ENCODE data around the gene SLC6A18.
"Not testable (repeated sequence)": the region's sequence is repeated elsewhere in the genome, so short reads cannot be mapped to it uniquely, and the experiment has no call there.

Gene SLC6A18

DNA sequence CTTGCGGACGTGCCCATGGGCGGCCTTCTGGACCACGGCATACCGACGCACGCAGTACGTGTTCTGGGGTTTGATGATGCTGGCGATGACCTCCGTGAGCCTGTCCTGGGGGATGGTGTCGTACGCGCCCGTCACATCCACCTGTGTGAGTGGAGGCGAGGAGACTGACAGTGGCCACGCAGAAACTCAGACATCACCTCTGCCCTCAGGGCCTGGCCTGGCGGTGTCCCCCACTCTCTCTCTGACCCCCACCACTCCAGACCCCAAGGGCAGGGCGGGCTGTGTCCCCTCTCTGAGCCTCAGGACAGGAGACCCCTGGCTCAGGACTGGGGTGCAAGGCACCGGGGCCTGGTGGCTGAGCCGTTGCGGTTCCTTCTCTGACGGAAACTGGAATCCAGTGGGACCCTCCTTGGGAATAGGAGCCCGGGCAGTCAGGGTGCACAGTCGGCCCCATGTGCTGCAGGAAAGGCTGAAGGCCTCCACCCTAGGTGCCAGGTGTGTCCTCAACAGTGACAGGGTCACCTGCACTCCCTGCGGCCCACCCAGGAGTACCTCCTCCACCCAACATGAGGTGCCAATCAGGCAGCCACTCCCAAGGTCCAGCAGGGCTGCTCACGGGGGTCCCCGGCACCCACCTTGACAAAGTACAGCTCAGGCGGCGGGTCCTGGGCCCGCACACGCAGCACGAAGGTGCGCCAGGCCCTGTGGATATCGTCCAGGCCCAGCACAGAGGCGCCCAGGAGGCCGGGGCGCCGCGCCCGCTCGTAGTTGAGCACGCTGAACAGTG lies 53.7 kb downstream of the SLC6A18 start:
- no peak for DNase-seq

- no peak for DNase-seq
These were observed 54.4 kb downstream of the SLC6A18 start for GRCh38 chr5:1279443-1280151.

DNA sequence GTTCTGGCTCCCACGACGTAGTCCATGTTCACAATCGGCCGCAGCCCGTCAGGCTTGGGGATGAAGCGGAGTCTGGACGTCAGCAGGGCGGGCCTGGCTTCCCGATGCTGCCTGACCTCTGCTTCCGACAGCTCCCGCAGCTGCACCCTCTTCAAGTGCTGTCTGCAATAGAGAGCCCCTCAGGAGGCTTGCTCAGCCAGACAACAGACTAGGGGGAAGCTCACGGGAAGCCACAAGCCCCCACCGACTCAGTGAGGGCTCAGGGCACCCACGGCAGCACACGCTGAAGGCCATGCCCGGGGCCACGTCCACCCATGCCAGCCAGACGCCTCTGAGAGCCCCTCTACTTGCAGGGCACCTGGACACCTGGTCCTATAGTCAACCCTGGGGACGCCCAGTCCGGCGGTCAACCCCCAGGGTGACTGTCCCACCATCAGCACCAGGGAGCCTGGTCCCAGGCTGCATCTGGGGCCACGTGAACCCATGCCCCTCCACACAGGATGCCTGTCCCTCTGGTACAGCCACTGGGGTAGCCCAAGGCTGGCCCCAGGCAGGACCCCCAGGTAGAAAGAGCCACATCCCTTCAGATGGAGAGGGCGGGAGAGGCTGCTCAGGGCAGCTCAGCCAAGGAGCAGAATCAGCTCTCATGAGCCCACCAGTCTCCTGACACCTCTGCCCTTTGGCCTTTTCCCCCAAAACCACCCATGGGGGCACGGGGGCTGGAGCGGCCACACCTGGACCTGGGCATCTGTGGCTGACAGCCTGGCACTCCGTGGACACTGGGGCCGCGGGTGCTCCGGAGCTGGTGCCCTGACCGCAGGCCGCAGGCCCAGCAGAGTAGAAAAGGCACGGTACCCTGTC lies 55.2 kb downstream of the SLC6A18 start:
- no peak for DNase-seq

- DNase-seq: no peak
These were observed 56.1 kb downstream of the SLC6A18 start for GRCh38 chr5:1281038-1281882.

DNA sequence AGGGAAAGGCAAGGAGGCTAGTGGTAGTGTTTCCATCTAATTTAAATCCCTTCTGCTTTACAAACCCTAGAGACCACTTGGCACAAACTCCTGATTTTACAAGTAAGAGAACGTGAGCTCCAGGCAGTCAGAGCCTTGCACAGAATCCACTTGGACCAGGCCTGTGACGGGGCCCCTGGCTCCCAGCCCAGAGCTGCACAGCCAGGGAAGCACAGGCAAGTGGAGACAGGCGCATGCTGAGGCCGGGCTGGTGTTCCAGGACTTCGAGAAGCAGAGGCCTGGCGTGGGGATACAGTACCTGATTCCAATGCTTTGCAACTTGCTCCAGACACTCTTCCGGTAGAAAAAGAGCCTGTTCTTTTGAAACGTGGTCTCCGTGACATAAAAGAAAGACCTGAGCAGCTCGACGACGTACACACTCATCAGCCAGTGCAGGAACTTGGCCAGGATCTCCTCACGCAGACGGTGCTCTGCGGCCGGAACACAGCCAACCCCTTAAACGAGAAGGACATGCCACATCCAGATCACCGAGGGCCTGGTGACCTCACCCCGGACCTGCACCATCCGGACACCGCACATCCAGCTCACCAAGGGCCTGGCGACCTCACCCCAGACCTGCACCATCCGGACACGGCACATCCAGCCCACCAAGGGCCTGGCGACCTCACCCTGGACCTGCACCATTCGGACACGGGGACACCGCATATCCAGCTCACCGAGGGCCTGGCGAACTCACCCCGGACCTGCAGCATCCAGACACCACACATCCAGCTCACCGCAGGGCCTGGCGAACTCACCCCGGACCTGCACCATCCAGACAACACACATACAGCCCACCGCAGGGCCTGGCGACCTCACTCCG lies 57.2 kb downstream of the SLC6A18 start:
- DNase-seq: no peak

DNA sequence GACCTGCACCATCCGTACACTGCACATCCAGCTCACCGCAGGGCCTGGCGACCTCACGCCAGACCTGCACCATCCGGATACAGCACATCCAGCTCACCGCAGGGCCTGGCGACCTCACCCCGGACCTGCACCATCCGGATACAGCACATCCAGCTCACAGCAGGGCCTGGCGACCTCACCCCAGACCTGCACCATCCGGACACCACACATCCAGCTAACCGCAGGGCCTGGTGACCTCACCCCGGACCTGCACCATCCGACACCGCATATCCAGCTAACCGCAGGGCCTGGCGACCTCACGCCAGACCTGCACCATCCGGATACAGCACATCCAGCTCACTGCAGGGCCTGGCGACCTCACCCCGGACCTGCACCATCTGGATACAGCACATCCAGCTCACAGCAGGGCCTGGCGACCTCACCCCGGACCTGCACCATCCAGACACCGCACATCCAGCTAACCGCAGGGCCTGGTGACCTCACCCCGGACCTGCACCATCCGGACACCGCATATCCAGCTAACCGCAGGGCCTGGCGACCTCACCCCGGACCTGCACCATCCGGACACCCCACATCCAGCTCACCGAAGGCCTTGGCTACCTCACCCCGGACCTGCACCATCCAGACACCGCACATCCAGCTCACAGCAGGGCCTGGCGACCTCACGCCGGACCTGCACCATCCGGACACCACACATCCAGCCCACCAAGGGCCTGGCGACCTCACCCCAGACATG lies 58.0 kb downstream of the SLC6A18 start:
- not testable (repeated sequence) for DNase-seq

- not testable (repeated sequence) for DNase-seq
These were observed 58.5 kb downstream of the SLC6A18 start for GRCh38 chr5:1283729-1284041.

DNA sequence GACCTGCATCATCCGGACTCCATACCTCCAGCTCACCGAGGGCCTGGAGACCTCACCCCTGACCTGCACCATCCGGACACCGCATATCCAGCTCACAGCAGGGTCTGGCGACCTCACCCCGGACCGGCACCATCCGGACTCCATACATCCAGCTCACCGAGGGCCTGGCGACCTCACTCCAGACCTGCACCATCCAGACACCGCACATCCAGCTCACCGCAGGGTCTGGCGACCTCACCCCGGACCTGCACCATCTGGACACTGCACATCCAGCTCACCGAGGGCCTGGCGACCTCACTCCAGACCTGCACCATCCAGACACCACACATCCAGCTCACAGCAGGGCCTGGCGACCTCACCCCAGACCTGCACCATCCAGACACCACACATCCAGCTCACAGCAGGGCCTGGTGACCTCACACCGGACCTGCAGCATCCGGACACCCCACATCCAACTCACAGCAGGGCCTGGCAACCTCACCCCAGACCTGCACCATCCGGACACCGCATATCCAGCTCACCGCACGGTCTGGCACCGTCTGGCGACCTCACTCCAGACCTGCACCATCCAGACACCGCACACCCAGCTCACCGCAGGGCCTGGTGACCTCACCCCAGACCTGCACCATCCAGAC lies 59.3 kb downstream of the SLC6A18 start:
- DNase-seq: not testable (repeated sequence)

DNA sequence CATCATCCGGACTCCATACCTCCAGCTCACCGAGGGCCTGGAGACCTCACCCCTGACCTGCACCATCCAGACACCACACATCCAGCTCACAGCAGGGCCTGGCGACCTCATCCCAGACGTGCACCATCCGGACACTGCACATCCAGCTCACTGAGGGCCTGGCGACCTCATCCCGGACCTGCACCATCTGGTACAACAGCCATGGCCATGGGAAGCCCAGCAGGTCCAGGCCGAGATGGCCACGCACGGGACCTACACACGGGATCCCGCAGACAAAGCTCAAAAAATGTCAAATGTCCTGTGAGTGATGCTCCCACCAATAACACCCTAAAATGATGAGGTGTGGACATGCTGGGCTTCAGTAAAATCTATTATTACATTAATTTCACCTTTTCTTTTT lies 60.0 kb downstream of the SLC6A18 start:
- DNase-seq: no peak

DNA sequence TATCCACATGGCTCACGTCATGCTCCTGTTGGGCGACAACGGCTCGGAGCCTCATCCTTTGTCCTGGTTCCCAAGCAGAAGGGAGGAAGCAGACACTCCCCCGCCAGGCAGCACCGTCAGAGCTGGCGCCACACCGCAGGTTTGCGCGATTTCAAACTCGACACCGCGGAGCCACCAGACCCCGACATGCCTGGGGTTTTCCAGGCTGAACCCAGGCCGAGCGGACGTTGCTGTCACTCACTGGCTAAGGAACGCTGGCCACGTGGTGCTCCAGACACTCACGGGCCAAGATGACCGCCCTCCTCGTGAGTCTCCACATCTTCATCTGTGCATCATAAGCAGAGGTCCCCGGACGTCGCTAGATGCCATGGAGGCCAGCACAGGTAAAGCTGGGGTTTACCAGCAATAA lies 60.7 kb downstream of the SLC6A18 start:
- DNase-seq: no peak

- no peak for DNase-seq
These were observed 63.5 kb downstream of the SLC6A18 start for GRCh38 chr5:1288439-1289335.

DNA sequence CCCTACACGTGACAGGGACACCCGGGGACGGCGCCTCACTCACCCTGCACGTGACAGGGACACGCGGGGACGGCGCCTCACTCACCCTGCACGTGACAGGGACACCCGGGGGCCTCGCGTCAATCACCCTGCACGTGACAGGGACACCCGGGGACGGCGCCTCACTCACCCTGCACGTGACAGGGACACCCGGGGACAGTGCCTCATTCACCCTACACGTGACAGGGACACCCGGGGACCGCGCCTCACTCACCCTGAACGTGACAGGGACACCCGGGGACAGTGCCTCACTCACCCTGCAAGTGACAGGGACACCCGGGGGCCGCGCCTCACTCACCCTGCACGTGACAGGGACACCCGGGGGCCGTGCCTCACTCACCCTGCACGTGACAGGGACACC lies 64.4 kb downstream of the SLC6A18 start:
- not testable (repeated sequence) for DNase-seq

DNA sequence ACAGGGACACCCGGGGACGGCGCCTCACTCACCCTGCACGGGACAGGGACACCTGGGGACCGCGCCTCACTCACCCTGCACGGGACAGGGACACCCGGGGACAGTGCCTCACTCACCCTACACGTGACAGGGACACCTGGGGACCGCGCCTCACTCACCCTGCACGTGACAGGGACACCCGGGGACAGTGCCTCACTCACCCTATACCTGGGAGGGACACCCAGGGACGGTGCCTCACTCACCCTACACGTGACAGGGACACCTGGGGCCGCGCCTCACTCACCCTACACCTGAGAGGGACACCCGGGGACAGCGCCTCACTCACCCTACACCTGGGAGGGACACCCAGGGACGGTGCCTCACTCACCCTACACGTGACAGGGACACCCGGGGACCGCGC lies 65.8 kb downstream of the SLC6A18 start:
- DNase-seq: not testable (repeated sequence)

- no peak for DNase-seq
These were observed 66.5 kb downstream of the SLC6A18 start for GRCh38 chr5:1291611-1292080.

DNA sequence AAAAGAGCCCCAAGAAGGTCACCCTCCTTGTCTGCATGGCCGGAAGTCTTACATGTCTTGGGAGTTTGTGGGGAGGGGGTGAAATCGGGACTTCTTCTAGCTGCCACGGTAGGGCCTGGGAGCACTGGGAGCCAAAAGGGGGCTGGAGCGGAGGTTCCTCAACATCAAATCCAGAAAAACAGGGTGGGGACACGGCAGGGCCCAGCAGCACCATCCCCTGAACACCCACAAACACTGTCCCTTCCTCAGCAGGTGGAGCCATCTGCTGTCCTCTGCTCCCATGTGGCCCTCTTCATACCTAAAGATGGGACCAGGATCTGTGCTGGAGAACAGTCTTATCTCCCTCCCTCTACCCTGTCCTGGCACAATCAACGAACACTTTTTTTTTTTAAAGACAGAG lies 67.0 kb downstream of the SLC6A18 start:
- DNase-seq: no peak

DNA sequence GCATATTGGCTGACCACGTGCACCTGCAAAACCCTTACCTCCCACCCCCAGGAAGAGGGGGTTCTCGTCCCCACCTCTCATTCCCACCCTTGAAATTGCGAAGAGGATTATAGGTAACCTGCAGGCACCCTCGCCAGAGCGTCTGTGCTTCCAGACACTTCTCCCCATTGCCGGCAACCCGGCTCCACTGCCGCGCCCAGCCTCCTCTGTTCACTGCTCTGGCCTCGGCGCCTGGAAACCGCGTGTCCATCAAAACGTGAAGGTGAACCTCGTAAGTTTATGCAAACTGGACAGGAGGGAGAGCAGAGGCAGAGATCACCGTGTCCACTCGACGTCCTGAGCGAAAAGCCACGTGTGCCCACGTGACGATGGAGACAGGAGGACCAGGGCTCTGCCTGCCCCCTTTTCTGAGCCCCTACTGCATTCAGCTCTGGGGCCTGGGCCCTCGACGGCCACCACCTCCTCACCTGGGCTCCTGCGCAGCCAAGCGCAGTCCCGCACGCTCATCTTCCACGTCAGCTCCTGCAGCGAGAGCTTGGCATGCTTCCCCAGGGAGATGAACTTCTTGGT lies 67.8 kb downstream of the SLC6A18 start:
- no peak for DNase-seq

GRCh38 chr5:1293416-1294205 lies 68.4 kb downstream of the SLC6A18 start:
- DNase-seq: no peak
